Activated naive CD8-positive, alpha-beta T cell treated with anti-CD3 and anti-CD28 coated beads, Interleukin-2, amount 10 ng/mL, durations not matched to agents 7 days and 5 days (primary cell): ENCODE measurements around the gene TAF11L13. TPM values are rescaled to one million over a fixed set of nuclear protein-coding genes. Genes with fewer than 3 reads are reported as not detected.
"Not testable (repeated sequence)": the region's sequence is repeated elsewhere in the genome, so short reads cannot be mapped to it uniquely, and the experiment has no call there.

ENCODE experiments used
- ATAC-seq: fragments of 150-1000 bp; cut with Tn5 transposase; one replicate; pipeline ENCODE4 v1.10.0; 2021; ENCODE audit warnings: low read depth, moderate library complexity
- POLR2A ChIA-PET: fragments of 350-600 bp; sonication (Branson Sonifier 250); formaldehyde crosslinking; loops from one replicate; lab custom pipeline; 2021; ENCODE audit warnings: antibody characterized with exemption; lab: Charles Lee
- DNase-seq: peaks from one replicate; pipeline ENCODE4 v3.0.0; 2021
- H3K27ac Mint-ChIP-seq: one replicate; pipeline ENCODE4 v1.8.0; 2022; ENCODE audit warnings: mild to moderate bottlenecking, mixed read lengths
- H3K27me3 Mint-ChIP-seq: one replicate; pipeline ENCODE4 v1.8.0; 2022; ENCODE audit warnings: mild to moderate bottlenecking, moderate library complexity, mixed read lengths
- H3K36me3 Mint-ChIP-seq: one replicate; pipeline ENCODE4 v1.8.0; 2021; ENCODE audit warnings: mild to moderate bottlenecking, mixed read lengths
- H3K4me1 Mint-ChIP-seq: one replicate; pipeline ENCODE4 v1.8.0; 2021; ENCODE audit warnings: mixed read lengths
- H3K4me3 Mint-ChIP-seq: one replicate; pipeline ENCODE4 v1.8.0; 2022; ENCODE audit warnings: mild to moderate bottlenecking, moderate library complexity, mixed read lengths
- H3K9me3 Mint-ChIP-seq: one replicate; pipeline ENCODE4 v1.8.0; 2021; ENCODE audit warnings: mixed read lengths
- total RNA-seq, 2 experiments: library from RNA; stranded (reverse); gene quantifications; one replicate each; pipeline ENCODE4 v1.2.3, GENCODE V29; 2021

Gene TAF11L13
- total RNA-seq: not detected

DNA sequence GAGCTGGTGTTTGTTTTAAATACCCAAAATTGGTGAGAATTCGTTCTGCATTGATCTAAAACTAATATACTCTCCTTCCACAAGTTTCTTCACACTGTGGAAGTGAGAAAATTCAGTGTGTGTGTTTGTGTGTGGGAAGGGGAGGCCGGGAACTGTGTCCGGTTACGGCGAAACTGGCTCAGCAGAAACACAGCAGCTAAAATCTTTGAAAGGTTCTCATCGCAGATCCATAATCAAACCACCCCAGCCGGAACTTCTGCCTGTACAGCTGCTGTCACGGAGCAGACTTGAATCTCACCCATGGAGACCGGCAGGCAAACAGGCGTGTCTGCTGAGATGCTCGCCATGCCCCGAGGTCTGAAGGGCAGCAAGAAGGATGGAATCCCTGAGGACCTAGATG is at the start of gene TAF11L13:
Gene TAF11L13 (plus strand): TSS at position 301 of the 400 bp plus-strand sequence.
- POLR2A ChIA-PET, ATAC-seq, H3K27me3 Mint-ChIP-seq, DNase-seq, H3K4me1 Mint-ChIP-seq, H3K27ac Mint-ChIP-seq, H3K4me3 Mint-ChIP-seq, H3K9me3 Mint-ChIP-seq, H3K36me3 Mint-ChIP-seq: not testable (repeated sequence)

DNA sequence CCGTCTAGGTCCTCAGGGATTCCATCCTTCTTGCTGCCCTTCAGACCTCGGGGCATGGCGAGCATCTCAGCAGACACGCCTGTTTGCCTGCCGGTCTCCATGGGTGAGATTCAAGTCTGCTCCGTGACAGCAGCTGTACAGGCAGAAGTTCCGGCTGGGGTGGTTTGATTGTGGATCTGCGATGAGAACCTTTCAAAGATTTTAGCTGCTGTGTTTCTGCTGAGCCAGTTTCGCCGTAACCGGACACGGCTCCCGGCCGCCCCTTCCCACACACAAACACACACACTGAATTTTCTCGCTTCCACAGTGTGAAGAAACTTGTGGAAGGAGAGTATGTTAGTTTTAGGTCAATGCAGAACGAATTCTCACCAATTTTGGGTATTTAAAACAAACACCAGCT is 46.2 kb upstream of the TAF11L13 start, which contains the start of gene TAF11L7:
Gene TAF11L7 (minus strand): TSS at position 101 of the 400 bp plus-strand sequence.
- H3K27me3 Mint-ChIP-seq, H3K4me3 Mint-ChIP-seq, DNase-seq, POLR2A ChIA-PET, ATAC-seq, H3K4me1 Mint-ChIP-seq, H3K9me3 Mint-ChIP-seq, H3K27ac Mint-ChIP-seq, H3K36me3 Mint-ChIP-seq: not testable (repeated sequence)

DNA sequence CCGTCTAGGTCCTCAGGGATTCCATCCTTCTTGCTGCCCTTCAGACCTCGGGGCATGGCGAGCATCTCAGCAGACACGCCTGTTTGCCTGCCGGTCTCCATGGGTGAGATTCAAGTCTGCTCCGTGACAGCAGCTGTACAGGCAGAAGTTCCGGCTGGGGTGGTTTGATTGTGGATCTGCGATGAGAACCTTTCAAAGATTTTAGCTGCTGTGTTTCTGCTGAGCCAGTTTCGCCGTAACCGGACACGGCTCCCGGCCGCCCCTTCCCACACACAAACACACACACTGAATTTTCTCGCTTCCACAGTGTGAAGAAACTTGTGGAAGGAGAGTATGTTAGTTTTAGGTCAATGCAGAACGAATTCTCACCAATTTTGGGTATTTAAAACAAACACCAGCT is 41.0 kb upstream of the TAF11L13 start, which contains the start of gene TAF11L8:
Gene TAF11L8 (minus strand): TSS at position 101 of the 400 bp plus-strand sequence.
- H3K9me3 Mint-ChIP-seq, POLR2A ChIA-PET, ATAC-seq, DNase-seq, H3K4me1 Mint-ChIP-seq, H3K27ac Mint-ChIP-seq, H3K27me3 Mint-ChIP-seq, H3K36me3 Mint-ChIP-seq, H3K4me3 Mint-ChIP-seq: not testable (repeated sequence)

DNA sequence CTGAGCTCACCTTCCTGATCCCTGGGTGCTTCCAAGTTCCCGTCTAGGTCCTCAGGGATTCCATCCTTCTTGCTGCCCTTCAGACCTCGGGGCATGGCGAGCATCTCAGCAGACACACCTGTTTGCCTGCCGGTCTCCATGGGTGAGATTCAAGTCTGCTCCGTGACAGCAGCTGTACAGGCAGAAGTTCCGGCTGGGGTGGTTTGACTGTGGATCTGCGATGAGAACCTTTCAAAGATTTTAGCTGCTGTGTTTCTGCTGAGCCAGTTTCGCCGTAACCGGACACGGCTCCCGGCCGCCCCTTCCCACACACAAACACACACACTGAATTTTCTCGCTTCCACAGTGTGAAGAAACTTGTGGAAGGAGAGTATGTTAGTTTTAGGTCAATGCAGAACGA is 37.6 kb upstream of the TAF11L13 start, which contains the start of gene TAF11L9:
Gene TAF11L9 (minus strand): TSS at position 140 of the 400 bp plus-strand sequence.
- ATAC-seq, H3K27ac Mint-ChIP-seq, H3K9me3 Mint-ChIP-seq, H3K4me3 Mint-ChIP-seq, H3K4me1 Mint-ChIP-seq, POLR2A ChIA-PET, H3K27me3 Mint-ChIP-seq, DNase-seq, H3K36me3 Mint-ChIP-seq: not testable (repeated sequence)

DNA sequence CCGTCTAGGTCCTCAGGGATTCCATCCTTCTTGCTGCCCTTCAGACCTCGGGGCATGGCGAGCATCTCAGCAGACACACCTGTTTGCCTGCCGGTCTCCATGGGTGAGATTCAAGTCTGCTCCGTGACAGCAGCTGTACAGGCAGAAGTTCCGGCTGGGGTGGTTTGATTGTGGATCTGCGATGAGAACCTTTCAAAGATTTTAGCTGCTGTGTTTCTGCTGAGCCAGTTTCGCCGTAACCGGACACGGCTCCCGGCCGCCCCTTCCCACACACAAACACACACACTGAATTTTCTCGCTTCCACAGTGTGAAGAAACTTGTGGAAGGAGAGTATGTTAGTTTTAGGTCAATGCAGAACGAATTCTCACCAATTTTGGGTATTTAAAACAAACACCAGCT is 34.2 kb upstream of the TAF11L13 start, which contains the start of gene TAF11L10:
Gene TAF11L10 (minus strand): TSS at position 101 of the 400 bp plus-strand sequence.
- ATAC-seq, H3K36me3 Mint-ChIP-seq, H3K27me3 Mint-ChIP-seq, H3K4me1 Mint-ChIP-seq, H3K27ac Mint-ChIP-seq, DNase-seq, H3K9me3 Mint-ChIP-seq, H3K4me3 Mint-ChIP-seq, POLR2A ChIA-PET: not testable (repeated sequence)

DNA sequence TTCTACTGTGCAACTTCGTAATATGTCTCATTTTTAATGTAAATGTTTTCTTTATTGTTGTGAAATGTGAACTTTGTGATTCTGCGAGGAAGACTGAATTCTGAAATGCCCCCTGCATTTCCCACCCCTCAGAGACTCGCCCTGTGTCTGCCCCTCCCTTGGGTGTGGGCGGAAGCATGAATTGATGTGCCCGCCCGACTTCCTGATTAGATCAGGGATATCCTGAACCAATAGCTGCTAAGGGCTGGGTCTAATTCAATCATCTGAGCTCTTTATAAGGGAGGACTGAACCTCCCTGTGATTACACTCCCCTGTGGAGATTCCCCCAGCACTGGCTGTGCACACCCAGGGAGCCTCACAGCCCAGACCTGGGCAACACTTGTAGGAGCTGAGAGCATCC is 28.0 kb upstream of the TAF11L13 start, which contains the start of gene TAF11L11:
Gene TAF11L11 (plus strand): TSS at position 304 of the 400 bp plus-strand sequence.
- H3K9me3 Mint-ChIP-seq: peaks cover 12% of the 10 kb centered on the region
- H3K36me3 Mint-ChIP-seq, H3K27me3 Mint-ChIP-seq, H3K4me1 Mint-ChIP-seq, ATAC-seq, H3K27ac Mint-ChIP-seq, POLR2A ChIA-PET, DNase-seq, H3K4me3 Mint-ChIP-seq: not testable (repeated sequence)

DNA sequence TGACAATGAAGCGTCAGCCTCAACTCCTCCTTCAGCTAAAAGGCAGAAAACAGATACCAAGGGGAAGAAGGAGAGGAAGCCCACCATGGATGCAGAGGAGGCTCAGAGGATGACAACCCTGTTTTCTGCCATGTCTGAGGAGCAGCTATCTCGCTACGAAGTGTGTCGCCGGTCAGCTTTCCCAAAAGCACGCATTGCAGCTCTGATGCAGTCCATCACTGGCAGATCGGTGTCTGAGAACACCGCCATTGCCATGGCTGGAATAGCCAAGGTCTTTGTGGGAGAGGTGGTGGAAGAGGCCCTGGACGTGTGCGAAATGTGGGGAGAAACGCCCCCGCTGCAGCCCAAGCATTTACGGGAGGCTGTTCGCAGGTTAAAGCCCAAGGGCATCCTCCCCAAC is 26.9 kb upstream of the TAF11L13 start:
- no peak for DNase-seq
- H3K4me3 Mint-ChIP-seq: no peak overlapping the region
- no peaks in the 10 kb centered on the region for H3K4me1 Mint-ChIP-seq
- H3K36me3 Mint-ChIP-seq: no peaks in the 10 kb centered on the region
- ATAC-seq: no peak
- no peaks in the 10 kb centered on the region for H3K27me3 Mint-ChIP-seq
- POLR2A ChIA-PET: no interaction called here
- H3K9me3 Mint-ChIP-seq: peaks cover 11% of the 10 kb centered on the region
- no peak overlapping the region for H3K27ac Mint-ChIP-seq

DNA sequence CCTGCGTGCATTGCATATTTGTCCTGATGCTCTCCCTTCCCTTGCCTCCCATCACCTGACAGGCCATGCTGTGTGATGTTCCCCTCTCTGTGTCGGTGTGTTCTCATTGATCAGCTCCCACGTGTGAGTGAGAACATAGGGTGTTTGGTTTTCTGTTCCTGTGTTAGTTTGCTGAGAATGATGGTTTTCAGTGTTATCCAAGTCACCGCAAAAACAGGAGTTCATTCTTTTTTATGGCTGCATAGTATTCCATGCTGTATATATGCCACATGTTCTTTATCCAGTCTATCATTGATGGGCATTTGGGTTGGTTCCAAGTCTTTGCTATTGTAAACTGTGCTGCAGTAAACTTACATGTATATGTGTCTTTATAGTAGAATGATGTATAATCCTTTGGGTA is 24.4 kb upstream of the TAF11L13 start:
- H3K4me3 Mint-ChIP-seq, ATAC-seq, POLR2A ChIA-PET, H3K27ac Mint-ChIP-seq, H3K4me1 Mint-ChIP-seq, H3K36me3 Mint-ChIP-seq, DNase-seq, H3K27me3 Mint-ChIP-seq: not testable (repeated sequence)
- peaks cover 10% of the 10 kb centered on the region for H3K9me3 Mint-ChIP-seq

DNA sequence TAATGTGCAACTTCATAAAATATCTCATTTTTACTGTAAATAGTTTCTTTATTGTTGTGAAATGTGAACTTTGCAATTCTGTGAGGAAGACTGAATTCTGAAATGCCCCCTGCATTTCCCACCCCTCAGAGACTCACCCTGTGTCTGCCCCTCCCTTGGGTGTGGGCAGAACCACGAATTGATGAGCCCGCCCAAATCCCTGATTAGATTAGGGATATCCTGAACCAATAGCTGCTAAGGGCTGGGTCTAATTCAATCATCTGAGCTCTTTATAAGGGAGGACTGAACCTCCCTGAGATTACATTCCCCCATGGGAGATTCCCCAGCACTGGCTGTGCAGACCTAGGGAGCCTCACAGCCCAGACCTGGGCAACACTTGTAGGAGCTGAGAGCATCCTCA is 21.8 kb upstream of the TAF11L13 start, which contains the start of gene TAF11L12:
Gene TAF11L12 (plus strand): TSS at position 301 of the 400 bp plus-strand sequence.
- H3K27ac Mint-ChIP-seq, ATAC-seq, H3K27me3 Mint-ChIP-seq, DNase-seq, H3K4me1 Mint-ChIP-seq, POLR2A ChIA-PET, H3K36me3 Mint-ChIP-seq, H3K4me3 Mint-ChIP-seq: not testable (repeated sequence)
- peaks cover 14% of the 10 kb centered on the region for H3K9me3 Mint-ChIP-seq

DNA sequence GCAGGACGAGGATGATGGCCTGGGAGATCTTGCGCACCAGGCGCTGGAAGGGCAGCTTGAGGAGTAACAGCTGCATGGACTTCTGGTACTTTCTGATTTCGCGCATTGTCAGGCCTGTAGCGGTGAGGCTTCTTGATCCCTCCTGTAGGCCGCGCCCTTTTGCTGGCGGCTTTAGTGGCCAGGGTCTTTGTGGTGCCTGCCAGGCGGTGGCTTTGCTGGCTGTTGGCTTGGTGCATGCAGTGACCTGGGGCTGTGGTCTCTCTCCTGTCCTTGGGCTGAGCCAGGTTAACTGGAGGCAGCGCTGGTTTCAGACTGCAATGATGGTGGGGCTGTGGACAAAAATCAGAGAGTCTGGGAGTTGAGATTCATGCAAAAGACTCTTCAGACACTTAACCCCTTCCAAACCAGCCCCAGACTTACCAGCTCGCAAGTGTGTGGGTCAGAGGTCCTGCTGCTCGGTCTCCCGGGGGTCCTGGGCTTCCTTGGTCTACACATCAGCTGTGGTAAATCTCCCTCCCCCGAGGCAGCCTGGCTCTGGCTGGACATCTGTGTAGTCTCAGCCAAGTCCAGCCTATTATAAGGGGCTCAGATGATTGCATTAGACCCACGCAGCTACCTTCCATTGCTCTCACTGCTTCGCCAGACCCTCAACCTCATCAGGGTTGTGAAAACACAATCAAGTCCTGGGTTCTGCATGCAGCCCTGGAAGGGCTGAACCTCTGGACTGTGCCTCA is 16.8 kb upstream of the TAF11L13 start:
- H3K27ac Mint-ChIP-seq: no peak overlapping the region
- no peak for ATAC-seq

DNA sequence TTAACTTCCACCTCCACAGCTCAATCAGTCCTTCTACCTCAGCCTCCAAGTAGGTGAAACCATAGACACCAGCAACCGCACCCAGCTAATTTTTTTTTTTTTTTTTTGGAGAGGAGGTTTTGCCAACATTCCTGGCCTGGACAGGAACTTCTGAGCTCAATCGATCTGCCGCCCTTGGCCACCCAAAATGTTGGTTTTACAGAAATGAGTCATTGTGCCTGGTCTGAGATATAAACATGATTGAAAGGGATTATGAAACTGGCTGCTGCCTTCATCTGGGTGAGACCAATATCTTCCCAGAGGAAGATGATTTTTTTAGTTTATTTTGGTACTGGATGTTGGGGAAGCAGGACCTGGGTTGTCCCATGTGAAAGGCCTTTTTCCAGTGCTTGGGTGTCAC is 12.5 kb upstream of the TAF11L13 start:
- ATAC-seq: no peak
- Mint-ChIP-seq H3K4me3 (no peak overlapping the region), H3K27me3 (no peaks in the 10 kb centered on the region), H3K36me3 (no peaks in the 10 kb centered on the region), H3K9me3 (peaks cover 2% of the 10 kb centered on the region), H3K27ac (no peak overlapping the region), H3K4me1 (no peaks in the 10 kb centered on the region)
- no peak for DNase-seq
- POLR2A ChIA-PET: no interaction called here

More for the DNA sequence above, 16.8 kb upstream of the TAF11L13 start:
- Mint-ChIP-seq H3K9me3 (peaks cover 7% of the 10 kb centered on the region), H3K4me3 (no peak overlapping the region), H3K27me3 (no peaks in the 10 kb centered on the region), H3K36me3 (no peaks in the 10 kb centered on the region), H3K4me1 (no peaks in the 10 kb centered on the region)
- no peak for DNase-seq
- POLR2A ChIA-PET: no interaction called here

DNA sequence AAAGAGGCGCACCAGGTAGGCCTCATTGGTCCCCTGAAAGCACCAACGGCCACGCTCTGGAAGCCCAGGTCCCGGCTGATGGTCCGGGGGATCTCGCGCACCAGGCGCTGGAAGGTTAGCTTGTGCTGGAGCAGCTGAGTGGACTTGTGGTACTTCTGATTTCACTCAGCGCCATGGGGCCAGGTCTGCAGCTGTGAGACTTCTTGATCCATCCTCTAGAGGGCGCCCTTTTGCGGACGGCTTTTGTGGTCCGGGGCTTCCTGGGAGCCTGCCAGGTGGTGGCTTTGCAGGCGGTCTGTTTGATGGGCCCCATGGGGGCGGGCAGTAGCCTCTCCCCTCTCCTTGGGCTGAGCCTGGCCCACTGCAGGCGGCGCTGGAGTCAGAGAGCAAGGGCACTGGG is 11.3 kb upstream of the TAF11L13 start:
- Mint-ChIP-seq H3K27ac (no peak overlapping the region), H3K4me1 (no peaks in the 10 kb centered on the region), H3K27me3 (no peaks in the 10 kb centered on the region), H3K9me3 (no peaks in the 10 kb centered on the region), H3K4me3 (no peak overlapping the region), H3K36me3 (no peaks in the 10 kb centered on the region)
- ATAC-seq (no peak), DNase-seq (no peak)
- POLR2A ChIA-PET: no interaction called here

DNA sequence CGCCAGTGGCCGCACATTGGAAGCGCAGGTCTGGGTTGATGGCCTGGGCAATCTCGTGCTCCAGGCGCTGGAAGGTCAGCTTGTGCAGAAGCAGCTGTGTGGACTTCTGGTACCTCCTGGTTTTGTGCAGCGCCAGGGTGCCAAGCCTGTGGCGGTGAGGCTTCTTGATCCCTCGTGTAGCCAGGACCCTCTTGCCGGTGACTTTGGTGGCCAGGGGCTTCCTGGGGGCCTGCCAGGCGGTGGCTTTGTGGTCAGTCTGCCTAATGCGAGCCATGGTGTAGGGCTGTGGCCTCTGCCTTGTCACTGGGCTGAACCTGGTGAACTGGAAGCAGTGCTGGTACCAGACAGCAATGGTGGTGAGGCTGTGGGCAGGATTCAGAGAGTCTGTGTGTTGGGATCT is 6.2 kb upstream of the TAF11L13 start:
- no peak overlapping the region for H3K27ac Mint-ChIP-seq
- DNase-seq: no peak
- no peak overlapping the region for H3K4me3 Mint-ChIP-seq
- H3K27me3 Mint-ChIP-seq: no peaks in the 10 kb centered on the region
- H3K4me1 Mint-ChIP-seq: no peaks in the 10 kb centered on the region
- no peak for ATAC-seq
- no peaks in the 10 kb centered on the region for H3K36me3 Mint-ChIP-seq
- H3K9me3 Mint-ChIP-seq: no peaks in the 10 kb centered on the region
- POLR2A ChIA-PET: no interaction called here

DNA sequence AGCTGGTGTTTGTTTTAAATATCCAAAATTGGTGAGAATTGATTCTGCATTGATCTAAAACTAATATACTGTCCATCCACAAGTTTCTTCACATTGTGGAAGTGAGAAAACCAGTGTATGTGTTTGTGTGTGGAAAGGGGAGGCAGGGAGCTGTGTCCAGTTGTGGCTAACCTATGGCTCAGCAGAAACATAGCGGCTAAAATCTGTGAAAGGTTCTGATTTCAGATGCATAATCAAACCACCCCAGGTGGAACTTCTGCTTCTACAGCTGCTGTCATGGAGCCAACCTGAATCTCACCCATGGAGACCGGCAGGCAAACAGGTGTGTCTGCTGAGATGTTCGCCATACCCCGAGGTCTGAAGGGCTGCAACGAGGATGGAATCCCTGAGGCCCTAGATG is 2.3 kb downstream of the TAF11L13 start, which contains the start of gene TAF11L14:
Gene TAF11L14 (plus strand): TSS at position 301 of the 400 bp plus-strand sequence.
- ATAC-seq (no peak), DNase-seq (no peak)
- Mint-ChIP-seq H3K9me3 (peaks cover 3% of the 10 kb centered on the region), H3K36me3 (no peaks in the 10 kb centered on the region), H3K4me1 (no peaks in the 10 kb centered on the region), H3K27ac (no peak within 1 kb of the TSS), H3K4me3 (no peak within 1 kb of the TSS), H3K27me3 (no peaks in the 10 kb centered on the region)
- POLR2A ChIA-PET: no interaction called here
